ENCODE results near the gene MMRN2. TPM values are rescaled to one million over a fixed set of nuclear protein-coding genes. Genes with fewer than 3 reads are reported as not detected.

Gene MMRN2
- total RNA-seq, 1 experiment from 2014 or later: 8.3 TPM

DNA sequence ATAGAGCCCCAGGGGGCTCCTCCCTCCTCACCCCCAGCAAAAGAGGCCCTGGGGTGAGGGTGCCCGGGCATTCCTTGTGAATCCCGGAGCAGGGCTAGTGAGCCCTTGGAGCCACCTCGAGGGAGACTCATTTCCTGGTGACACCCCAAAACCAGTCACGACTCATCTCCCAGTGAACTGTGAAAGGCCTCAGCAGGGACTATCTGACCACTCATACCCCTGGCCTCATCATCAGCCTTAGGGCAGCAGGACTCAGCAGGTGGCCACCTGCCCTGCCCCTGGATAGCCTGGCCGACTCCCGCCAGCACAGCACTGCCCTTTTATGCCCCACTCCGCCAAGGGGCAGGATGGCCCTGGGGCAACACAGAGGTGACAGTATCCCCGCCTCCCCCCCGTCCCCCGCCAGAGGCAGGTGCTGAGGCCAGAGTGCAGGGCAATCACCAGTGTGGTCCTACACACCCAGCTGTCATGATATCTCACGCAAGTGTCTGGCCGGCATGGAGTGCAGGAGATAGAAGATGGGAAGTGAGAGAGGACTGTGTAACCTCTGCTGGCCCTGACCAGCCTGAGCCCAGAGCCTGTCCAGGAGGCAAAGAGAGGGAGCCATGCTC lies 4.2 kb upstream of the MMRN2 start:
- Histone ChIP-seq H3K27me3 (ENCODE audit: insufficient read depth, low read length) (no peaks in the 10 kb centered on the region), H3K9me3 (ENCODE audit: control insufficient read depth in 1 of 2, insufficient read depth in 1 of 2, low read depth in 1 of 2, low read length in 2 of 2) (no peaks in the 10 kb centered on the region), H3K9me2 (ENCODE audit: insufficient read depth) (no peaks in the 10 kb centered on the region), H3K4me2 (ENCODE audit: low read length) (peak overlapping the region; percentile 100), H2AFZ (ENCODE audit: low read depth, low read length, poor library complexity, severe bottlenecking) (no peak overlapping the region), H3K4me3 (replicated peaks in 1 of 2; ENCODE audit: low read depth in 1 of 2, low read length in 2 of 2) (peak overlapping the region in 1 of 2 experiments; percentile 4; a peak in 1 of 4 replicates), H4K20me1 (ENCODE audit: insufficient read depth) (no peaks in the 10 kb centered on the region), H3K4me1 (ENCODE audit: control insufficient read depth in 1 of 2, insufficient read depth in 2 of 2, low read length in 2 of 2) (peaks cover 59 to 86% of the 10 kb centered on the region in 2 experiments), H3K79me2 (ENCODE audit: insufficient read depth, low read length) (peaks cover 8% of the 10 kb centered on the region; the same call in 1 of the 2 replicates), H3K36me3 (ENCODE audit: control insufficient read depth in 1 of 2, insufficient read depth in 2 of 2, low read length in 2 of 2) (0 out of 4 replicates have a peak, but pooled peaks cover 0 to 5% of the 10 kb centered on the region in 2 experiments), H3K9ac (ENCODE audit: low read length) (peak overlapping the region; percentile 71), H3K27ac (ENCODE audit: low read depth, low read length) (peak overlapping the region; percentile 94; the same call in 1 of the 2 replicates)
- ATAC-seq (no peak), DNase-seq (ENCODE audit: low read depth, low spot score) (no peak)
- RAD21 ChIA-PET (ENCODE audit: low non-redundant PET in 1 of 2, low total read pairs in 2 of 2, uncharacterized antibody in 2 of 2, unreplicated experiment in 2 of 2): no interaction called here
- CTCF ChIA-PET: interaction anchor here (1.1 to 3.7 kb wide), 4 partner anchors 8 to 276 kb away, joined by 3 to 36 read pairs (median 9); partner anchors contain the start of gene ADIRF
- intact Hi-C loops (cut with micrococcal nuclease): loop anchor here (5.0 kb wide), 1 partner anchor 249 kb away; no protein-coding TSS in a partner anchor
- no peak for TF ChIP-seq SRF (IDR thresholded peaks at IDR 0.05; ENCODE audit: low read depth)
- TF ChIP-seq POLR2AphosphoS5 (IDR thresholded peaks at IDR 0.05; ENCODE audit: low read depth, low read length): peak; percentile 13; the same call in 1 of the 2 replicates
- no TSS peak for BruUV-seq (replicated peaks)
- POLR2A ChIA-PET: interaction anchor here (5.7 kb wide), 1 partner anchor 7 kb away, joined by 58 read pairs; the partner anchor contains the start of gene ADIRF

GRCh38 chr10:86960863-86961434 lies 3.5 kb upstream of the MMRN2 start:
- no peak overlapping the region for H2AFZ ChIP-seq (ENCODE audit: low read depth, low read length, poor library complexity, severe bottlenecking)
- no TSS peak for BruUV-seq (replicated peaks)
- H3K9me3 ChIP-seq (ENCODE audit: control insufficient read depth in 1 of 2, insufficient read depth in 1 of 2, low read depth in 1 of 2, low read length in 2 of 2): no peaks in the 10 kb centered on the region
- H3K36me3 ChIP-seq (ENCODE audit: control insufficient read depth in 1 of 2, insufficient read depth in 2 of 2, low read length in 2 of 2): 0 out of 4 replicates have a peak, but pooled peaks cover 0 to 5% of the 10 kb centered on the region in 2 experiments
- no peaks in the 10 kb centered on the region for H3K9me2 ChIP-seq (ENCODE audit: insufficient read depth)
- CTCF ChIA-PET: interaction anchor here (0.7 to 3.7 kb wide), 8 partner anchors 8 to 475 kb away, joined by 3 to 36 read pairs (median 6); partner anchors contain the start of gene ADIRF
- no peak for TF ChIP-seq RAD21 (IDR thresholded peaks at IDR 0.05; ENCODE audit: low read depth)
- no peak for TF ChIP-seq ZNF274 (IDR thresholded peaks at IDR 0.05; ENCODE audit: low read depth, low read length)
- peak overlapping the region; percentile 71 for H3K9ac ChIP-seq (ENCODE audit: low read length)
- RAD21 ChIA-PET (ENCODE audit: low non-redundant PET in 1 of 2, low total read pairs in 2 of 2, uncharacterized antibody in 2 of 2, unreplicated experiment in 2 of 2): interaction anchor here in 1 of 2 experiments (1.2 to 1.5 kb wide), 2 partner anchors 9 to 16 kb away, joined by 3 read pairs; no protein-coding TSS in a partner anchor
- POLR2A ChIA-PET: interaction anchor here (1.0 to 5.7 kb wide), 2 partner anchors 8 to 268 kb away, joined by 4 to 58 read pairs; partner anchors contain the start of gene ADIRF
- H3K4me1 ChIP-seq (ENCODE audit: control insufficient read depth in 1 of 2, insufficient read depth in 2 of 2, low read length in 2 of 2): peaks cover 52 to 79% of the 10 kb centered on the region in 2 experiments
- DNase-seq (ENCODE audit: low read depth, low spot score) (no peak), ATAC-seq (no peak)
- H3K27ac ChIP-seq (ENCODE audit: low read depth, low read length): peak overlapping the region; percentile 94
- H3K4me3 ChIP-seq (replicated peaks in 1 of 2; ENCODE audit: low read depth in 1 of 2, low read length in 2 of 2): peak overlapping the region; percentile 50 to 57
- H4K20me1 ChIP-seq (ENCODE audit: insufficient read depth): no peaks in the 10 kb centered on the region
- peaks cover 8% of the 10 kb centered on the region; the same call in 1 of the 2 replicates for H3K79me2 ChIP-seq (ENCODE audit: insufficient read depth, low read length)
- intact Hi-C loops (cut with micrococcal nuclease): loop anchor here (1.0 to 5.0 kb wide), 2 partner anchors 22 to 249 kb away; no protein-coding TSS in a partner anchor
- no peaks in the 10 kb centered on the region for H3K27me3 ChIP-seq (ENCODE audit: insufficient read depth, low read length)
- H3K4me2 ChIP-seq (ENCODE audit: low read length): peak overlapping the region; percentile 100
